ENCODE measurements around the gene PSG5.
"Not testable (repeated sequence)": the region's sequence is repeated elsewhere in the genome, so short reads cannot be mapped to it uniquely, and the experiment has no call there.

Gene PSG5

GRCh38 chr19:43181869-43182771 lies 4.2 kb downstream of the PSG5 start:
- not testable (repeated sequence) for DNase-seq

- DNase-seq = peak; percentile 15
These were observed 6.7 kb downstream of the PSG5 start for GRCh38 chr19:43179569-43180147.

- DNase-seq = not testable (repeated sequence)
These were observed 7.8 kb downstream of the PSG5 start for GRCh38 chr19:43178577-43178976.

- not testable (repeated sequence) for DNase-seq
These were observed 20.4 kb downstream of the PSG5 start for GRCh38 chr19:43165906-43166305.

- DNase-seq = not testable (repeated sequence)
These were observed 23.2 kb downstream of the PSG5 start for GRCh38 chr19:43163135-43163534.

GRCh38 chr19:43162261-43162660 lies 24.1 kb downstream of the PSG5 start:
- not testable (repeated sequence) for DNase-seq

- no peak for DNase-seq
These were observed 34.1 kb downstream of the PSG5 start for GRCh38 chr19:43152214-43152613.

GRCh38 chr19:43149788-43150187 lies 36.5 kb downstream of the PSG5 start:
- DNase-seq = not testable (repeated sequence)

GRCh38 chr19:43148233-43148632 lies 38.1 kb downstream of the PSG5 start:
- no peak for DNase-seq

- DNase-seq = not testable (repeated sequence)
These were observed 44.6 kb downstream of the PSG5 start for GRCh38 chr19:43141763-43142162.

GRCh38 chr19:43132696-43133095 lies 53.6 kb downstream of the PSG5 start:
- DNase-seq = no peak

GRCh38 chr19:43131281-43131842 lies 55.0 kb downstream of the PSG5 start:
- not testable (repeated sequence) for DNase-seq

GRCh38 chr19:43129197-43129596 lies 57.1 kb downstream of the PSG5 start:
- not testable (repeated sequence) for DNase-seq

- DNase-seq = not testable (repeated sequence)
These were observed 59.0 kb downstream of the PSG5 start for GRCh38 chr19:43127336-43127735.

- no peak for DNase-seq
These were observed 59.6 kb downstream of the PSG5 start for GRCh38 chr19:43126720-43127119.

GRCh38 chr19:43124360-43124759 lies 62.0 kb downstream of the PSG5 start:
- DNase-seq = no peak

GRCh38 chr19:43120433-43121026 lies 65.8 kb downstream of the PSG5 start:
- DNase-seq = not testable (repeated sequence)

- DNase-seq = not testable (repeated sequence)
These were observed 66.8 kb downstream of the PSG5 start for GRCh38 chr19:43119526-43119925.

Measured in activated CD4-positive, alpha-beta T cell treated with anti-CD3 and anti-CD28 coated beads, Interleukin-10, Interleukin-2, amounts not matched to agents 100 ng/mL and 50 ng/mL, durations not matched to agents 16 hours and 8 hours (primary cell).